H1 (cell line): ENCODE data around the gene TMX3. TPM values are rescaled to one million over a fixed set of nuclear protein-coding genes. Genes with fewer than 3 reads are reported as not detected.

ENCODE experiments used
- CTCF ChIA-PET: fragments of 300-600 bp; sonication (Branson Sonifier 250); formaldehyde crosslinking; loops from one replicate; lab custom pipeline; 2021; ENCODE audit not compliant: partially characterized antibody; lab: Charles Lee
- POLR2A ChIA-PET: fragments of 300-600 bp; sonication (Branson Sonifier 250); formaldehyde crosslinking; loops from one replicate; lab custom pipeline; 2021; ENCODE audit warnings: inconsistent platforms; ENCODE audit not compliant: partially characterized antibody; lab: Charles Lee
- DNase-seq, 2 experiments: peaks; one replicate each; pipeline versions ENCODE4 v3.0.0 to v3.0.0-alpha.2; 2010 to 2022; ENCODE audit warnings: low spot score in 2 of 2, low read depth in 1 of 2, mixed read lengths in 1 of 2
- FAIRE-seq: peaks from 2 replicates; lab custom pipeline; 2011; peaks lifted over from hg19 to GRCh38; lab: Jason Lieb, UNC
- H2AFZ ChIP-seq: 2 replicates; pipeline ENCODE4 v1.8.1; 2012; ENCODE audit warnings: low read length, inconsistent platforms
- H2AK5ac ChIP-seq: 2 replicates; pipeline ENCODE4 v1.6.1; 2013; ENCODE audit warnings: low read depth, low read length
- H2BK120ac ChIP-seq: replicated peaks from 2 replicates; pipeline ENCODE3; 2013; ENCODE audit warnings: low read depth, low read length, inconsistent platforms
- H2BK12ac ChIP-seq: 2 replicates; pipeline ENCODE4 v1.6.1; 2013; ENCODE audit warnings: low read depth, low read length
- H2BK15ac ChIP-seq: 2 replicates; pipeline ENCODE4 v1.6.1; 2013; ENCODE audit warnings: low read length
- H2BK20ac ChIP-seq: 2 replicates; pipeline ENCODE4 v1.6.1; 2013; ENCODE audit warnings: low read length
- H2BK5ac ChIP-seq: 2 replicates; pipeline ENCODE4 v1.6.1; 2013; ENCODE audit warnings: low read depth, low read length
- H3K14ac ChIP-seq: 2 replicates; pipeline ENCODE4 v1.6.1; 2013; ENCODE audit warnings: inconsistent platforms; ENCODE audit not compliant: insufficient read length
- H3K18ac ChIP-seq: 2 replicates; pipeline ENCODE4 v1.6.1; 2013; ENCODE audit warnings: low read length; ENCODE audit errors: extremely low read depth
- H3K23ac ChIP-seq: 2 replicates; pipeline ENCODE4 v1.6.1; 2013; ENCODE audit warnings: inconsistent platforms; ENCODE audit not compliant: insufficient read length
- H3K23me2 ChIP-seq: 2 replicates; pipeline ENCODE4 v1.6.1; 2013; ENCODE audit warnings: low read depth, low read length
- H3K27ac ChIP-seq: 2 replicates; pipeline ENCODE4 v1.6.1; 2011; ENCODE audit warnings: low read depth, low read length, inconsistent platforms
- H3K27me3 ChIP-seq, 4 experiments: replicated peaks in 1 of 4; 1 replicate in 1 of 4; 2 replicates in 3 of 4; pipeline versions ENCODE4 v1.6.1 to v1.8.1; 2011 to 2013; ENCODE audit warnings: low read length in 3 of 4, mild to moderate bottlenecking in 3 of 4, inconsistent platforms in 2 of 4, mixed read lengths in 2 of 4, moderate library complexity in 1 of 4; ENCODE audit not compliant: control insufficient read depth in 3 of 4, insufficient read depth in 3 of 4; ENCODE audit errors: extremely low read depth in 1 of 4
- H3K36me3 ChIP-seq, 4 experiments: 2 replicates each; pipeline versions ENCODE4 v1.6.1 to v1.8.1; 2011 to 2013; ENCODE audit warnings: mild to moderate bottlenecking in 4 of 4, low read length in 3 of 4, moderate library complexity in 2 of 4, control low read depth in 1 of 4, inconsistent platforms in 1 of 4; ENCODE audit not compliant: insufficient read depth in 4 of 4, control insufficient read depth in 2 of 4
- H3K4ac ChIP-seq: replicated peaks from 2 replicates; pipeline ENCODE3; 2013; ENCODE audit warnings: low read length, low read depth, mixed read lengths, inconsistent platforms; ENCODE audit not compliant: insufficient read length
- H3K4me1 ChIP-seq, 4 experiments: replicated peaks in 1 of 4; 1 replicate in 1 of 4; 2 replicates in 3 of 4; pipeline versions ENCODE4 v1.6.1 to v1.8.1; 2011 to 2013; ENCODE audit warnings: low read length in 3 of 4, inconsistent platforms in 2 of 4, mixed read lengths in 1 of 4; ENCODE audit not compliant: insufficient read depth in 4 of 4, control insufficient read depth in 3 of 4
- H3K4me2 ChIP-seq, 2 experiments: 2 replicates each; pipeline versions ENCODE4 v1.6.1 to v1.8.1; 2011 to 2013; ENCODE audit warnings: low read depth in 2 of 2, low read length in 2 of 2, control low read depth in 1 of 2, inconsistent platforms in 1 of 2, mild to moderate bottlenecking in 1 of 2; ENCODE audit not compliant: insufficient read depth in 1 of 2
- H3K4me3 ChIP-seq, 4 experiments: fragments of 200-600, 300-600 bp in 1 of 4; sonication (generic), shearing (Covaris generic), sonication (Bioruptor Twin) in 1 of 4; 2 replicates each; pipeline versions ENCODE4 v1.5.1 to v1.8.1; 2011 to 2016; ENCODE audit warnings: low read length in 4 of 4, low read depth in 3 of 4, control low read depth in 2 of 4, inconsistent platforms in 2 of 4, mild to moderate bottlenecking in 2 of 4, mixed read lengths in 1 of 4, moderate library complexity in 1 of 4; ENCODE audit not compliant: insufficient read depth in 2 of 4; ENCODE audit errors: extremely low read depth in 1 of 4
- H3K56ac ChIP-seq: replicated peaks from 2 replicates; pipeline ENCODE3; 2013; ENCODE audit warnings: low read depth, mild to moderate bottlenecking, mixed read lengths, low read length, inconsistent platforms; ENCODE audit not compliant: insufficient read length
- H3K79me1 ChIP-seq: 2 replicates; pipeline ENCODE4 v1.6.1; 2013; ENCODE audit warnings: low read depth, low read length, control low read depth
- H3K79me2 ChIP-seq, 2 experiments: 2 replicates each; pipeline versions ENCODE4 v1.6.1 to v1.8.1; 2012 to 2013; ENCODE audit warnings: low read length in 2 of 2, mild to moderate bottlenecking in 2 of 2, inconsistent platforms in 1 of 2; ENCODE audit not compliant: insufficient read depth in 2 of 2, control insufficient read depth in 1 of 2
- H3K9ac ChIP-seq, 4 experiments: replicated peaks in 1 of 4; 1 replicate in 1 of 4; 2 replicates in 3 of 4; pipeline versions ENCODE4 v1.6.1 to v1.8.1; 2011 to 2013; ENCODE audit warnings: low read depth in 3 of 4, low read length in 3 of 4, control low read depth in 2 of 4, mild to moderate bottlenecking in 2 of 4, moderate library complexity in 2 of 4, inconsistent platforms in 1 of 4; ENCODE audit errors: extremely low read depth in 1 of 4
- H3K9me3 ChIP-seq, 2 experiments: 2 replicates each; pipeline versions ENCODE4 v1.6.1 to v1.8.1; 2012 to 2013; ENCODE audit warnings: mild to moderate bottlenecking in 2 of 2, moderate library complexity in 2 of 2, control low read depth in 1 of 2, inconsistent platforms in 1 of 2, low read depth in 1 of 2, low read length in 1 of 2, mixed read lengths in 1 of 2; ENCODE audit not compliant: insufficient read depth in 2 of 2
- H4K20me1 ChIP-seq, 2 experiments: replicated peaks in 1 of 2; 2 replicates each; pipeline versions ENCODE3 to v1.8.1; 2011 to 2013; ENCODE audit warnings: inconsistent platforms in 2 of 2, low read length in 2 of 2, mild to moderate bottlenecking in 1 of 2; ENCODE audit not compliant: insufficient read depth in 2 of 2, control insufficient read depth in 1 of 2
- H4K5ac ChIP-seq: 2 replicates; pipeline ENCODE4 v1.6.1; 2013; ENCODE audit warnings: low read length, low read depth, mixed read lengths, inconsistent platforms; ENCODE audit not compliant: insufficient read length
- H4K8ac ChIP-seq: 2 replicates; pipeline ENCODE4 v1.8.0; 2013; ENCODE audit warnings: mild to moderate bottlenecking, moderate library complexity, low read length, inconsistent platforms; ENCODE audit not compliant: insufficient read depth; ENCODE audit errors: extremely low read depth
- H4K91ac ChIP-seq: replicated peaks from 2 replicates; pipeline ENCODE3; 2013; ENCODE audit warnings: low read length, mixed read lengths, inconsistent platforms; ENCODE audit not compliant: insufficient read length
- ATF2 ChIP-seq: IDR thresholded peaks from 2 replicates; pipeline ENCODE4 v1.6.1; 2012; ENCODE audit warnings: low read length, inconsistent platforms
- BACH1 ChIP-seq: IDR thresholded peaks from 2 replicates; pipeline ENCODE4 v1.6.1; 2012; ENCODE audit warnings: low read length, improper control_type of control experiment
- CBX5 ChIP-seq: fragments of 300-800, 300-1000 bp; sonication (generic); IDR thresholded peaks from 2 replicates; pipeline ENCODE4 v1.7.1; 2016; ENCODE audit warnings: antibody characterized with exemption, low read length, low read depth
- CHD1 ChIP-seq: IDR thresholded peaks from 2 replicates; pipeline ENCODE4 v1.6.1; 2012; ENCODE audit warnings: low read depth, low read length, improper control_type of control experiment
- HDAC6 ChIP-seq: IDR thresholded peaks from one replicate; pipeline ENCODE4 v1.7.1; 2012; ENCODE audit warnings: low read depth, mild to moderate bottlenecking, inconsistent platforms, low read length, moderate library complexity
- JUN ChIP-seq: IDR thresholded peaks from 2 replicates; pipeline ENCODE4 v1.6.1; 2011; ENCODE audit warnings: low read depth, mild to moderate bottlenecking, improper control_type of control experiment, low read length
- POU5F1 ChIP-seq: IDR thresholded peaks from 2 replicates; pipeline ENCODE4 v1.6.1; 2011; ENCODE audit warnings: low read depth, mild to moderate bottlenecking, low read length, moderate library complexity
- SIN3A ChIP-seq, 2 experiments: IDR thresholded peaks in 1 of 2; conservative IDR thresholded peaks in 1 of 2; 2 replicates each; pipeline ENCODE4 v1.6.1; 2011 to 2012; ENCODE audit warnings: low read length in 2 of 2, improper control_type of control experiment in 1 of 2, low read depth in 1 of 2, mild to moderate bottlenecking in 1 of 2
- SIX5 ChIP-seq: IDR thresholded peaks from 2 replicates; pipeline ENCODE4 v1.6.1; 2011; ENCODE audit warnings: mild to moderate bottlenecking, low read depth, low read length
- SRF ChIP-seq: IDR thresholded peaks from 2 replicates; pipeline ENCODE4 v1.6.1; 2011; ENCODE audit warnings: mild to moderate bottlenecking, low read depth, low read length, moderate library complexity
- USF2 ChIP-seq: IDR thresholded peaks from 2 replicates; pipeline ENCODE4 v1.6.1; 2011; ENCODE audit warnings: low read length, improper control_type of control experiment
- polyA plus RNA-seq, 7 experiments: library from polyadenylated mRNA; depleted of rRNA in 3 of 7; stranded (reverse) in 5 of 7; unstranded in 2 of 7; fragments of >200 nt in 5 of 7; fragments of 200-250 nt in 2 of 7; gene quantifications; 1 replicate in 5 of 7; 2 replicates in 1 of 7; 4 replicates in 1 of 7; pipeline versions ENCODE4 v1.2.1 to v1.2.3, GENCODE V29; 2011 to 2013; ENCODE audit warnings: missing spikeins in 2 of 7, mixed read lengths in 2 of 7
- total RNA-seq: library from RNA; stranded (reverse); fragmentation: NEBNext Ultra II Directional; extraction: Animal tissue kit (Norgen Biotek cat#: 25700); gene quantifications from 2 replicates; pipeline ENCODE4 v1.2.1, GENCODE V29; 2021

The TMX3 gene
- total and polyA plus RNA-seq, 2 of the 8 experiments (the other 6 are each of a cell fraction or from before 2014, with no cell fraction given): 12.6 to 29.0 TPM

GRCh38 chr18:68640861-68641260 lies 74.0 kb downstream of the TMX3 start:
- no peak overlapping the region for H2AK5ac ChIP-seq
- no peak overlapping the region for H2AFZ ChIP-seq
- H3K23me2 ChIP-seq: no peaks in the 10 kb centered on the region
- ChIA-PET CTCF (interaction anchor here (1.0 kb wide), 1 partner anchor 20 kb away, joined by 3 read pairs; no protein-coding TSS in a partner anchor), POLR2A (no interaction called here)
- H3K4ac ChIP-seq: no peak overlapping the region
- no peak overlapping the region for H3K14ac ChIP-seq
- H3K4me1 ChIP-seq: peaks cover 0 to 2% (median 0%) of the 10 kb centered on the region in 4 experiments; a peak in 1 of 7 replicates
- no peak overlapping the region for H2BK12ac ChIP-seq
- DNase-seq (no peak), FAIRE-seq (no peak)
- no peaks in the 10 kb centered on the region for H3K36me3 ChIP-seq
- no peak overlapping the region for H4K8ac ChIP-seq
- no peak overlapping the region for H2BK20ac ChIP-seq
- no peak overlapping the region for H3K4me3 ChIP-seq
- no peaks in the 10 kb centered on the region for H3K9me3 ChIP-seq
- H3K56ac ChIP-seq: no peak overlapping the region
- H3K23ac ChIP-seq: no peak overlapping the region
- TF ChIP-seq BACH1 (no peak), ATF2 (no peak), SIX5 (no peak), USF2 (no peak), POU5F1 (no peak), JUN (no peak), HDAC6 (no peak), SRF (no peak), CBX5 (no peak), SIN3A (conservative IDR thresholded peaks at IDR 0.05 in 1 of 2, IDR thresholded peaks at IDR 0.05 in 1 of 2; ENCODE audit: low read depth in 1 of 2, low read length in 2 of 2) (no peak), CHD1 (no peak)
- no peaks in the 10 kb centered on the region for H3K79me1 ChIP-seq
- H3K18ac ChIP-seq: no peak overlapping the region
- H3K4me2 ChIP-seq: no peak overlapping the region
- no peaks in the 10 kb centered on the region for H3K79me2 ChIP-seq
- no peak overlapping the region for H2BK5ac ChIP-seq
- no peak overlapping the region for H4K5ac ChIP-seq
- H2BK15ac ChIP-seq: no peak overlapping the region
- H3K27ac ChIP-seq: no peak overlapping the region
- H3K27me3 ChIP-seq: no peaks in the 10 kb centered on the region
- no peaks in the 10 kb centered on the region for H4K20me1 ChIP-seq
- H4K91ac ChIP-seq: no peak overlapping the region
- H3K9ac ChIP-seq: no peak overlapping the region
- no peak overlapping the region for H2BK120ac ChIP-seq
